GM10266 (cell line): ENCODE measurements around the gene NKX1-2.

Experiments used
- DNase-seq: peaks from one replicate; pipeline ENCODE4 v3.0.0; 2012; ENCODE audit errors: extremely low spot score
- CTCF ChIP-seq: IDR thresholded peaks from 2 replicates; pipeline ENCODE4 v1.5.1; 2012; ENCODE audit warnings: mild to moderate bottlenecking, low read depth; ENCODE audit not compliant: control insufficient read depth, insufficient read depth; ENCODE audit errors: missing control alignments

NKX1-2 gene

DNA sequence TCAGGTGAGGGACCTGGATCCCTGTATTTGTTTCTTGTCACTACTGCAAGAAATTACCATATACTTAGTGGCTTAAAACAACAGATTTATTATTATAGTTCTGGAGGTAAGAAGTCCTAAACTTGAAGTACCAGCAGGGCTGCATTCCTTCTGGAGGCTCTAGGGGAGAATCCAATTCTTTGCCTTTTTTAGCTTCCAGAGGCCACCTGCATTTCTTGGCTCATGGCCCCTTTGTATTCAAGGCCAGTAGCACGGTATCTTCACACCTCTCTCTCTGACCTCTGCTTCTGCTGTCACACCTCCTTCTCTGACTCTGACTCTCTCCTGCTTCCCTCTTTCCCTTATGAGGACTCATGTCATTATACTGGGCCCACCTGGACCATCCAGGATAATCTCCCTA is 9.6 kb upstream of the NKX1-2 start:
- no peak for TF ChIP-seq CTCF
- no peak for DNase-seq

GRCh38 chr10:124458889-124459288 is 9.1 kb upstream of the NKX1-2 start:
- no peak for DNase-seq
- no peak for TF ChIP-seq CTCF

DNA sequence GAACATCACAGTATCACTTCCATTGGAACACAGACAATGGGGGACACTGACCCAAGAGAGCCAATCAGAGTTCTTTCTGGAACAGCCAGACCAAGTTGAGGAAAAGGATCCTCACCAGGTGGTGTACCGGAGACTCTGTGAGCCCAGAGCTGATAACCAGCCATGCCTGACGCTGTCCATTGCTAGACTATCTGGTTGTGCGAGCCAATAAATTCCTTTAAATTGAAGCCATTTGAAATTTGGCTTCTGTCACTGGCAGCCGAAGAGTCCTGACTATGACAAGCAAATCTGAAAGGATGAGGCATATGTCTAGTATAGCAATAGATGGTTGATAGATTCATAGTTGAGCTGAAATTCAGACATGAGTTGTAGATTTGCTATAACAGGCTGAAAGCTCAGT is 8.6 kb upstream of the NKX1-2 start:
- no peak for DNase-seq
- TF ChIP-seq CTCF: no peak

DNA sequence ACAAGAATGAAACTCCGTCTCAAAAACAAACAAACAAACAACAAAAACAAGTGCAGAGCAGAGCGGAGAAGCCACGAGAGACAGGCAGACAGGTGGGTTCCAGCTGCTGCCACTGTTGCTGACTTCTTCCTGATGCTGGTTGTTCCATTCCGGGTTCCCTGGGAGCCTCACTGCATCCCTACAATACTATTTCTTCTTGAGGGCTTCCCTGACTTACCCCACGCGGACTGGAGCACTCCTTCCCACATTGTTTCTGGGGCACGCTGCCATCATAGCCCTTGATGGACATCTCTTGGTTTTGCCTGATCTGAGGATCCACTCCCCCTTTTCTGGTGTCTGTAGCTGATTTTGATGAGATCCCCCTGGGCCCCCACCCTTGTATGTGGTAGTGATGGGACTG is 5.6 kb upstream of the NKX1-2 start:
- no peak for DNase-seq
- no peak for TF ChIP-seq CTCF

GRCh38 chr10:124453960-124454610 is 4.2 kb upstream of the NKX1-2 start:
- no peak for DNase-seq
- TF ChIP-seq CTCF: no peak

GRCh38 chr10:124451276-124451675 is 1.4 kb upstream of the NKX1-2 start:
- DNase-seq: no peak

GRCh38 chr10:124450783-124451057 is 885 bp upstream of the NKX1-2 start:
- no peak for TF ChIP-seq CTCF
- DNase-seq: no peak

More at GRCh38 chr10:124451276-124451675, 1.4 kb upstream of the NKX1-2 start:
- no peak for TF ChIP-seq CTCF
